ENCODE results near the gene RAB7A.
A peak's percentile ranks its signal among the peaks of the same experiment; 100 is the strongest.
"Not testable (repeated sequence)": the region's sequence is repeated elsewhere in the genome, so short reads cannot be mapped to it uniquely, and the experiment has no call there.

RAB7A gene

GRCh38 chr3:128749035-128749434 is 23.1 kb downstream of the RAB7A start:
- H3K4me1 ChIP-seq = no peaks in the 10 kb centered on the region
- H3K9me3 ChIP-seq = peaks cover 93% of the 10 kb centered on the region
- H3K36me3 ChIP-seq = peaks cover 93% of the 10 kb centered on the region
- H3K27me3 ChIP-seq = no peaks in the 10 kb centered on the region
- no peak overlapping the region for H3K27ac ChIP-seq
- peaks cover 99% of the 10 kb centered on the region for H4K20me1 ChIP-seq
- no peak overlapping the region for H3K4me3 ChIP-seq
- H3K4me2 ChIP-seq = no peak overlapping the region
- no peak overlapping the region for H3K9ac ChIP-seq
- no peak for TF ChIP-seq Cebpa-rat (IDR thresholded peaks at IDR 0.05)

- H3K27me3 ChIP-seq, H3K4me2 ChIP-seq, H3K9ac ChIP-seq, H3K27ac ChIP-seq, H3K4me1 ChIP-seq, H3K4me3 ChIP-seq: not testable (repeated sequence)
- H3K36me3 ChIP-seq = peaks cover 91% of the 10 kb centered on the region
- peaks cover 89% of the 10 kb centered on the region for H3K9me3 ChIP-seq
- H4K20me1 ChIP-seq = peaks cover 97% of the 10 kb centered on the region
Observed at GRCh38 chr3:128749561-128749960, 23.6 kb downstream of the RAB7A start.

DNA sequence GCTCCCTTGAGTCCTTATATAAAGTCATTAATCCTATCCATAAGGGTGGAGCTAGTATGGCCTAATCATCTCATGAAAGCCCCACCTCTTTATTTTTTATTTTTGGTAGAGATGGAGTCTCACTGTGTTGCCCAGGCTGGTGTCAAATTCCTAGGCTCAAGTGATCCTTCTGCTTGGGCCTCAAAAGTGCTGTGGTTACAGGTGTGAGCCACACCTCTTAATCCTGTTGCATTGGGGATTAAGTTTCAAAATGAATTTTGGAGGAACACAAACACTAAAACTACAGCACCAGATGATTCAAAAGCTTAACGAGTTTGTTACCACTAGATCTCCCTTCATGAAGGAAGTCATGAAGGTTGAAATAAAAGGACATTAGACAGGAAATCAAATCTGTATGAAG is 27.7 kb downstream of the RAB7A start:
- Histone ChIP-seq H3K9me3 (peaks cover 82% of the 10 kb centered on the region), H3K27ac (no peak overlapping the region), H3K9ac (no peak overlapping the region), H3K4me3 (no peak overlapping the region), H3K36me3 (peaks cover 80% of the 10 kb centered on the region), H3K4me1 (no peaks in the 10 kb centered on the region), H3K4me2 (no peak overlapping the region), H3K27me3 (no peaks in the 10 kb centered on the region), H4K20me1 (peaks cover 80% of the 10 kb centered on the region)
- TF ChIP-seq Cebpa-rat (IDR thresholded peaks at IDR 0.05) = no peak

GRCh38 chr3:128760042-128760441 is 34.1 kb downstream of the RAB7A start:
- no peak overlapping the region for H3K9ac ChIP-seq
- H3K4me3 ChIP-seq = no peak overlapping the region
- no peak for TF ChIP-seq Cebpa-rat (IDR thresholded peaks at IDR 0.05)
- peaks cover 62% of the 10 kb centered on the region for H3K36me3 ChIP-seq
- H3K9me3 ChIP-seq = peaks cover 40% of the 10 kb centered on the region
- no peak overlapping the region for H3K27ac ChIP-seq
- H3K27me3 ChIP-seq = no peaks in the 10 kb centered on the region
- peaks cover 85% of the 10 kb centered on the region for H4K20me1 ChIP-seq
- no peak overlapping the region for H3K4me2 ChIP-seq
- no peaks in the 10 kb centered on the region; the same call in 1 of the 2 replicates for H3K4me1 ChIP-seq

- peaks cover 38% of the 10 kb centered on the region for H3K9me3 ChIP-seq
- H3K4me2 ChIP-seq = no peak overlapping the region
- no peak overlapping the region for H3K4me3 ChIP-seq
- peaks cover 3% of the 10 kb centered on the region; the same call in 1 of the 2 replicates for H3K4me1 ChIP-seq
- H3K27ac ChIP-seq = no peak overlapping the region
- TF ChIP-seq Cebpa-rat (IDR thresholded peaks at IDR 0.05) = no peak
- peaks cover 62% of the 10 kb centered on the region for H3K36me3 ChIP-seq
- H4K20me1 ChIP-seq = peaks cover 93% of the 10 kb centered on the region
- no peak overlapping the region for H3K9ac ChIP-seq
- no peaks in the 10 kb centered on the region for H3K27me3 ChIP-seq
Observed at GRCh38 chr3:128760881-128761280, 34.9 kb downstream of the RAB7A start.

DNA sequence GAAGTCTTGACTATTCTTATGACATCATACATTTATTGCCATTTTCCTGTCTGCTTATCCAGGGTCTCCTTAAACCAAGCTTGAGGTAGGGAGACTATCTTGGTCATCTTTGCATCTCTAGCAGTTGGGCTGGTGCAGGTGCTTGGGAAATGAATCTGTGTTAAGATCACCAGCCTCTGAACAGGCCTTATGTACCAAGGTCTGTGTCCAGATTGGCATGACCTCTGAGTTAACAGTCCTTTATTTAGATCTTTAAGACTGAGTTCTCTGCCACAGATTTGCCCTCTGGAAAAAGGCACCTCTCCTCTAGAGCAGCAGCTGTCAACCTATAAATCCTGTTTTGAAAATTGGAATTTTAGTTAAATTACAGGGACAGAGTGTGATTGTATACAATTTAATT is 35.4 kb downstream of the RAB7A start:
- Histone ChIP-seq H3K9ac (no peak overlapping the region), H3K27ac (no peak overlapping the region), H3K9me3 (peaks cover 33% of the 10 kb centered on the region), H3K27me3 (no peaks in the 10 kb centered on the region), H4K20me1 (peaks cover 98% of the 10 kb centered on the region), H3K4me3 (no peak overlapping the region), H3K4me1 (peaks cover 8% of the 10 kb centered on the region), H3K4me2 (no peak overlapping the region), H3K36me3 (peaks cover 62% of the 10 kb centered on the region)
- no peak for TF ChIP-seq Cebpa-rat (IDR thresholded peaks at IDR 0.05)

- peaks cover 98% of the 10 kb centered on the region for H4K20me1 ChIP-seq
- H3K27me3 ChIP-seq = no peaks in the 10 kb centered on the region
- H3K9me3 ChIP-seq = peaks cover 17% of the 10 kb centered on the region
- peaks cover 22% of the 10 kb centered on the region for H3K4me1 ChIP-seq
- H3K36me3 ChIP-seq = peaks cover 52% of the 10 kb centered on the region
- H3K27ac ChIP-seq = no peak overlapping the region
- H3K4me2 ChIP-seq = no peak overlapping the region
- H3K4me3 ChIP-seq = no peak overlapping the region
- TF ChIP-seq Cebpa-rat (IDR thresholded peaks at IDR 0.05) = no peak
- H3K9ac ChIP-seq = no peak overlapping the region
Observed at GRCh38 chr3:128763967-128764366, 38.0 kb downstream of the RAB7A start.

DNA sequence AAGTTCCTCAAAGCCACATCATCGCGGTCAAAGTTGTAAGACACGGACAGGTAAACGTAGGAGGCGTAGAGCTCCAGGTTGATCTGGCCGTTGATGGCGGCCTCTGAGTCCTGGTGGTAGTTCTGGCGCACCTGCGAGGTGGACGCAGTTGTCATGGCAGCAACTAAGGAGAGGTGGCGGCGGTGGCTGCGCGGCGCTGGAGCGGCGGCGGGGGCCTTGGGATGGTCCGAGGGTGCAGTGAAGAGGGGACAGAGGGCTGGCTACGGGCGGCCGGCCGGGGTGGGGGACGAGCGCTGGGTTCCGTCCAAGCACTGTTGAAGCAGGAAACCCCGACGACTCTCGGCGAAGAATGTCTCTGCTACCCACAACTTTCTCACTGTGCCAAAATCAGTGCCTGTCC is 38.9 kb downstream of the RAB7A start:
- Histone ChIP-seq H3K4me1 (peaks cover 22% of the 10 kb centered on the region), H3K4me3 (no peak overlapping the region), H3K9me3 (peaks cover 22% of the 10 kb centered on the region), H3K27me3 (no peaks in the 10 kb centered on the region), H4K20me1 (peaks cover 98% of the 10 kb centered on the region), H3K27ac (no peak overlapping the region), H3K9ac (no peak overlapping the region), H3K4me2 (no peak overlapping the region), H3K36me3 (peaks cover 50% of the 10 kb centered on the region)
- no peak for TF ChIP-seq Cebpa-rat (IDR thresholded peaks at IDR 0.05)

DNA sequence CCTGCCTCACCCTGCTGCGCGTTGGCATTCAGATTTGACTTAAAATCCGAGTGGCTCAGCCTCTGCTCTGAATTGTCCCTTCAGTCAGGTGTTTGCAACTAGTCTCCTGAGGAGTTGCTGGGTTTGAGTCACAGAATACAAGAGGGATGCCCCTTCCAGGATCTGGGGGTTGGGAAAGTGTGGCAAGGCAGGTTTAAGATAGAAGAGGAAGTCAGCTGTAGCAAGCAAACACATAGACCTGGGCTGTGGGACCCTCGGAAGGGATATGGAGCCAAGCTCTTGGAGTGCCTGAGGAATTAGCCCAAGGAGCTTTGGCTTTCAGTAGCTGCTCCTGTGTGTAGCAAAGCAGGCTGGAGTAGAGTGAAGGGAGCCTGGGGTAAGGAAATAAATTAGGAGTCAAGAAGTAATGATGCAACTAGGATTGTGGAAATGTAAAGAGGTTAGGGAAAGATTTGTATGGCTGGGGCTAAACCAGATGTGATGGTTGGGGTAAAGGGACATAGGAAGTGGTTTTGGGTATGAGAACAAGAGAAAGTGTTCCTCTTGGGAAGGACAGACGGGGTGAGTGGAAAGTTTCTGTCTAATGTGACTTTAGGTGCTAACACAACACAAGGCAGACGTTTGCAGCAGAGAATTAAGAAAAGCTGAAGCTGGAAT is 41.2 kb downstream of the RAB7A start:
- H3K27ac ChIP-seq = 0 out of 2 replicates have a peak overlapping the region, but pooled peaks have one; percentile 0
- H3K4me2 ChIP-seq = peak overlapping the region; percentile 41
- H4K20me1 ChIP-seq = peaks cover 98% of the 10 kb centered on the region
- H3K9me3 ChIP-seq = peaks cover 43% of the 10 kb centered on the region
- peaks cover 62% of the 10 kb centered on the region for H3K36me3 ChIP-seq
- peaks cover 22% of the 10 kb centered on the region for H3K4me1 ChIP-seq
- no peak for TF ChIP-seq Cebpa-rat (IDR thresholded peaks at IDR 0.05)
- H3K9ac ChIP-seq = peak overlapping the region; percentile 13; the same call in 1 of the 2 replicates
- H3K27me3 ChIP-seq = no peaks in the 10 kb centered on the region
- no peak overlapping the region for H3K4me3 ChIP-seq

DNA sequence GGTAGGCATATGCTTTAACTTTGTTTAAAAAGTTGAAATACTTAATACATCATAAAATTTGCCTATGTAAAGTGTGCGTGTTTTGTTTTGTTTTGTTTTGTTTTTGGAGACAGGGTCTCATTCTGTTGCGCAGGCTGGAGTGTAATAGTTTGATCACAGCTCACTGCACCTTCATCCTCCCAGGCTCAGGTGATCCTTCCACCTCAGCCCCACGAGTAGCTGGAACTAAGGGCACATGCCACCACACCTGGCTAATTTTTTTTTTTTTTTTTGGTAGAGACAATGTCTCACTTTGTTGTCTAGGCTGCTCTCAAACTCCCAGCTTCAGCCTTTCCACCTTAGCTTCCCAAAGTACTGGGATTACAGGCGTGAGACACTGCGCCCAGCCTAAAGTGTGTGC is 42.5 kb downstream of the RAB7A start:
- Histone ChIP-seq H3K4me3 (no peak overlapping the region), H3K27ac (no peak overlapping the region), H3K4me2 (no peak overlapping the region), H3K4me1 (peaks cover 22% of the 10 kb centered on the region), H3K9ac (no peak overlapping the region), H3K9me3 (peaks cover 55% of the 10 kb centered on the region), H3K36me3 (peaks cover 67% of the 10 kb centered on the region), H4K20me1 (peaks cover 87% of the 10 kb centered on the region), H3K27me3 (no peaks in the 10 kb centered on the region)
- no peak for TF ChIP-seq Cebpa-rat (IDR thresholded peaks at IDR 0.05)

- Histone ChIP-seq H3K36me3 (peaks cover 65% of the 10 kb centered on the region), H3K9me3 (peaks cover 43% of the 10 kb centered on the region), H3K4me1 (peaks cover 22% of the 10 kb centered on the region), H3K27ac (no peak overlapping the region), H3K27me3 (no peaks in the 10 kb centered on the region), H3K9ac (no peak overlapping the region), H3K4me2 (no peak overlapping the region), H3K4me3 (no peak overlapping the region), H4K20me1 (peaks cover 83% of the 10 kb centered on the region)
- no peak for TF ChIP-seq Cebpa-rat (IDR thresholded peaks at IDR 0.05)
Observed at GRCh38 chr3:128770387-128770786, 44.4 kb downstream of the RAB7A start.

DNA sequence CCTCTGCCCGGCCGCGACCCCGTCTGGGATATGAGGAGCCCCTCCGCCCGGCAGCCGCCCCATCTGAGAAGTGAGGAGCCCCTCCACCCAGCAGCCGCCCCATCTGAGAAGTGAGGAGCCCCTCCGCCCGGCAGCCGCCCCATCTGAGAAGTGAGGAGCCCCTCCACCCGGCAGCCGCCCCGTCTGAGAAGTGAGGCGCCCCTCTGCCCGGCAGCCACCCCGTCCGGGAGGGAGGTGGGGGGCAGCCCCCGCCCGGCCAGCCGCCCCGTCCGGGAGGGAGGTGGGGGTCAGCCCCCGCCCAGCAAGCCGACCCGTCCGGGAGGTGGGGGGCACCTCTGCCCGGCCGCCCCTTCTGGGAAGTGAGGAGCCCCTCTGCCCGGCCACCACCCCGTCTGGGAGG is 47.2 kb downstream of the RAB7A start:
- peaks cover 41% of the 10 kb centered on the region for H3K9me3 ChIP-seq
- not testable (repeated sequence) for H3K27me3 ChIP-seq, H3K27ac ChIP-seq, H3K4me1 ChIP-seq, H3K9ac ChIP-seq, H3K4me2 ChIP-seq, H3K4me3 ChIP-seq
- H4K20me1 ChIP-seq = peaks cover 83% of the 10 kb centered on the region
- peaks cover 74% of the 10 kb centered on the region for H3K36me3 ChIP-seq

GRCh38 chr3:128773592-128773991 is 47.6 kb downstream of the RAB7A start:
- H3K27ac ChIP-seq, H3K9ac ChIP-seq, H3K4me2 ChIP-seq, H3K4me3 ChIP-seq, H3K4me1 ChIP-seq, H3K27me3 ChIP-seq: not testable (repeated sequence)
- peaks cover 71% of the 10 kb centered on the region for H3K36me3 ChIP-seq
- H3K9me3 ChIP-seq = peaks cover 41% of the 10 kb centered on the region
- H4K20me1 ChIP-seq = peaks cover 83% of the 10 kb centered on the region
